HG03039 (cell line): Measurements from ENCODE around the gene MTFR1L.

ENCODE experiments used
- ATAC-seq: cut with Tn5 transposase; IDR thresholded peaks from one replicate; pipeline ENCODE4 v1.9.1; 2021; ENCODE audit warnings: mild to moderate bottlenecking, moderate library complexity; ENCODE audit not compliant: unreplicated experiment

Gene MTFR1L

DNA sequence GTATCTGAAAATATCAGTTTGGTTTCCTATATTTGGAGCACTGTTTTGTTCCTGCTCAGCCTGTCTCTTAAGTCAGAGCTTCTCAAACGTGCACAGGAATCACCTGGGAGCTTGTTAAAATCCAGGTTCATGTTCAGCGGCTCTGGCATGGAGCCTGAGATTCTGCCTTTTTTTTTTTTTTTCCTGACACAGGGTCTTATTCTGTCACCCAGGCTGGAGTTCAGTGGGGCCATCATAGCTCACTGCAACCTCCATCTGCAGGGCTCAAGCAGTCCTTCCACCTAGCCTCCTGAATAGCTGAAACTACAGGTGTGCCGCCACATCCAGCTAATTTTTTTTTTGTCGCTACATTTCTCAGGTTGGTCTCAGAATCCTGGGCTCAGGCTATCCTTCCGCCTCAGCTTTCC lies 32.0 kb upstream of the MTFR1L start:
- ATAC-seq = no peak

DNA sequence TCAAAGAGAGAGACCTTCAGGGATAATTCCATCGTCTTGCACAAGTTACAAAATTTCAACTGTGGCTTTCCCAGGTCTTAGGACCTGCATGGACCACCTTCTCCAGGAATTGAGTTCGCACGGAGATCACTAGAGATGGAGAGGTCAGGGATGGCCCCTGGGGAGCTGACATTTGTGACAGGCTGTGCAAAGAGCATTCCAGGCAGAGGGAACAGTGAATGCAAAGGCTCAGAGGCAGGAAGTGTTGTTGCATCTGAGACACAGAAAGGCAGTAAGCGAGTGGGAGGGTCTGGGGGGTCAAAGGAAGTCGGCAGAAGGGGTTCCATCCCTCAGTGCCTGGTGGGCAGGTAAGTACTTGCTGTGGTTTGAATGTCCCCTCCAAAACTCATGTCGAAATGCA lies 29.3 kb upstream of the MTFR1L start:
- ATAC-seq = no peak

DNA sequence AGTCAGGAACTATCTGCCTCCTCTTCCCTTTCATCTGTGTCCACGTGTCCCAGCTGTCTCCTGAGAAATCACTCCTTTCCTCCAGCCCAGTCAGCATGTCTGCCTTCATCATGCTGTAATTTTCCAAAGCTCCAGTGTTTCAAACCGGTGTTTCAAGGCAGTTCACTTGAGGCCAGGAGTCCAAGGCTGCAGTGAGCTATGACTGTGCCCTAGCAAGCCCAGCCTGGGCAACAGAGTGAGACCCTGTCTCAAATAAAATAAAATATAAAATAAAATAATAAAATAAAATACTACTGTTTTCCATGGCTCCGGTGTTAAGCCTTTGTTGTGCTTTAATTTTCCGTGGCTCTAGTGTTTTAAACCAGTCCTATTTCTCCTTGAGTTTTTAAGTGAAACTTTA lies 27.6 kb upstream of the MTFR1L start:
- ATAC-seq = no peak

DNA sequence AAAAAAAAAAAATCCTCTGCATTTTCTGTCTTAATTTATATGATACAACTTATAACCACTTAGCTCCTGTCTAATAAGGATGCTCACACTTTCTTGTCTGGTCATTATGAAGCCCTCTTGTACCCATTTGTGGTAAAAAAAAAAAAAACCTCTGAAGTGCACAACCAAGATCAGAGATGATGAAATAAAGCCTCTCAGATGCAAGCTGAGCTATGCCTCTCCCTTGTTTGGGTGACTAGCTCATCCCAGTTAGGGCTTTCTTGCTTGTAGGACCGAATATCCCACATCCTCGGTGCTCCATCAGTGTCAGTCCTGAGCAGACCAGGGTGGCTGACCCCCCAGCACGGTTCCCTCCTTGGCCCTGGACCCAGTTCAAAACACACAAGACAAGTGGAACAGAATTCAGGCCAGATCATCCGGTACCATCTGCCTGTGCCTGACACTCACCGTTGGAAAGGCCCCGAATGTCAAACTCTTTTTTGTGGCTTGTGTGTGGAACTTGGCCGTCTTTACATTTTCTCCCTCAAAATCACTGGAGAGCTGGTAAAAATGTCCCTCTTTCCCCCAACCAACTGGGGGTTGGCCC lies 26.1 kb upstream of the MTFR1L start:
- ATAC-seq = no peak

DNA sequence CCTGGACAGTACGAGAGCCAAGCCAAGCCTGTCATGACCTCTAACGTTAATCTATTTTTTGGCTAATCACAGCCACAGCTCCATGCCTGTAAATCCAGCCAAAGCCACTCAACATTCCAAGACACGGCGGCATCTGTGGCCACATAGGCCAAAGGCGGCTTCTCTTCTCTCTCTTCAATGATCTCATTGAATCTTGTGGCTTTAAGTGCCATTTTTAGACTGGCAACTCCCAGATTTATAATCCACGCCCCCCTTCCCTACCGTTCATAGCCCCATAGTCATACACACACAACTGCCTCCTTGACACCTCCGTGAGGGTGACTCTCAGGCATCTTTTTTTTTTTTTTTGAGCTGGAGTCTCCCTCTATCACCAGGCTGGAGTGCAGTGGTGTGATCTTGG lies 25.4 kb upstream of the MTFR1L start:
- ATAC-seq = no peak

DNA sequence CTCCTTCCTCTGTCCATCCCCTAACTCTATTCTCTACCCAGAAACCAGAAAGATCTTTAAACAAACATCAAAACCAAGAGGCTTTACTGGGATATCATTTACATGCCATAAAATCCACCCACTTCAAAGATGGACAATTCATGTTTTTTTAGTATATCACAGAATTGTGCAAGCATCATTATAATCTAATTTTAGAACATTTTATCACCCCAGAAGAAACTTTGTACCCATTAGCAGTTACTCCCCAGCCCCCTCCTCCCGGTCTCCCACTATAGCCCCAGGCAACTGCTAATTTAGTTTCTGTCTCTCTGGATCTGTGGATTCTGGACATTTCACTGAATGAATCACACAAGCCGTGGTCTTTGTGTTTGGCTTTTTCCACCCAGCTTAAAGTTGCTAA lies 24.5 kb upstream of the MTFR1L start:
- ATAC-seq = no peak

DNA sequence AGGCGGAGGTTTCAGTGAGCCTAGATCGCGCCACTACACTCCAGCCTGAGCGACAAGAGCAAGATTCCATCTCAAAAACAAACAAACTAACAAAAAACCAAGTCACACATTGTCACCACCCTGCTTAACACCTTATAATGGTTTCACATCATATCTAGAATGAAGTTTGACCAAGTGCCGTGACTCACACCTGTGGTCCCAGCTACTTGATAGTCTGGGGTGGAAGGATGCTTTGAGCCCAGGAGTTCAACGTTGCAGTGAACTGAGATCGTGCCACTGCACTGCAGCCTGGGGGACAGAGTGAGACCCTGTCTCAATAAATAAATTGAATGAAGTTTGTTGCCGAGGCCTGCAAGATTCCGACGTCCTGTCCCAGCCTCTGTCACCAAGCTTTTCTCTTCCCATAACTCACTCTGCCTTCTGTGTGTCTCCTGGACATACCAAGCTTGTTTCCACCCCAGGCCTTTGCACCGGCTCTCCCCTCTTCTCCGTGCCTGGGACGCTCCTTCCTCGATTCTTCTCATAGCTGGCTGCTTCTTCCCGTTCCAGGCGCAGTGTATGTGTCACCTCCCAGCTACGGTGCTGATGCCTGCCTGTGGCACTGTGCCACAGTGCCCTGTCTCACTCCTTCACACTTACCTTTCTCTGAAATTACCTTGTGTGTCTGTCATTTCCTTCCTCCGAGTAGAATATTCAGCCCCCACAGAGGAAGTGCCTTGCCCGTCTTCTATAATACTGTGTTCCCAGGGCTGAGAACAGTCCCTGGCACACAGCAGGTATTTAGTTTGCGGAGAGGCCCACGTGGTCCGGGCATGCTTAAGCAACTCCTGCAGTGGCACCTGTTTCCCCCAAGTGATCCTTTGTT lies 23.6 kb upstream of the MTFR1L start:
- ATAC-seq = no peak

DNA sequence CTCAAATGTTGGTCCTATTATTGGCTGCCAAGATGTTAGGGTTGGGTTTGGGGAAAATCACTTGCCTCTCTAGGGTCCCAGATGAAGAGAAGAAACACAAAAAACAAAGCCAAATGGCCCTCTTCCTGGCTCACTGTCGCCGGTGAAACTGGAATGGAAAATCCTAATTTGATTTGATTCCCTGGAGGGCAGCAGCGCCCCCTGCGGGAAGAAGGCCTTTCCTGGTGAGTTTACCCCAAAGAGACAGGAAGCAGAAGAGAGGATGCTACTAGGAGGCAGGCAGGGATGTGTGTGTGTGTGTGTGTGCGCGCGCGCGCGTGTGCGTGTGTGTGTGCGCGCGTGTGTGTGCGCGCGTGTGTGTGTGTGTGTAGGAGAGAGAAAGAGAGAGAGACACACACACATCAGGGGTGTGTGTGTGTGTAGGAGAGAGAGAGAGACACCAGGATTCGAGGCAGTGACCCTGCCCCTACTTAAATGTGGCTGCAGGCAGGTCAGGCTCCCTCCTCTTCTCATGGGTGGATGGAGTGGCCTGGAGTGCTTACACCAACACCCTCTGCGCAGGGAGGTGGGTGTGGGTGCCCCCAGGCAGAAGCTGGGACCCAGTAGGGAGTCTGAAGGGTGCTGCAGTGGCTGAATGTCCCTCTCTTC lies 22.8 kb upstream of the MTFR1L start:
- ATAC-seq = no peak

DNA sequence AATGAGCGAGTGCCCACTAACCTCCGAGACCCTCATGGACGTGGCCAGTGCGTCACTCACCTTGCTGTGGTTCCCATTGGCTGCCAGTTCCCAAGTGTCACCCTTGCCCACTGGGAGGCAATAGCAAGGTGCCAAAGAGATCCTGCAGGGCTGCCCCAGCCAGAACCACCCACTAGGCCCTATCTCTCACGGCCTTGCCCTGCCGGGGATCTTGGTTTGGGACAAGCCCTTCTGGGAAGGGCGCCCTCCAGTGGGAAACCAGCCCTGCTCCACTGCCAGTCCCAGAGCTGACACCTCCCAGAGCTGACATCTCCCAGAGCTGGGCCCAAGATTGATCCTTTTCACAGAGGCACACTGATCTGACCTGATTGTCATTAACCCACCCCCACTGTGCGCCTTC lies 21.8 kb upstream of the MTFR1L start:
- ATAC-seq = no peak

DNA sequence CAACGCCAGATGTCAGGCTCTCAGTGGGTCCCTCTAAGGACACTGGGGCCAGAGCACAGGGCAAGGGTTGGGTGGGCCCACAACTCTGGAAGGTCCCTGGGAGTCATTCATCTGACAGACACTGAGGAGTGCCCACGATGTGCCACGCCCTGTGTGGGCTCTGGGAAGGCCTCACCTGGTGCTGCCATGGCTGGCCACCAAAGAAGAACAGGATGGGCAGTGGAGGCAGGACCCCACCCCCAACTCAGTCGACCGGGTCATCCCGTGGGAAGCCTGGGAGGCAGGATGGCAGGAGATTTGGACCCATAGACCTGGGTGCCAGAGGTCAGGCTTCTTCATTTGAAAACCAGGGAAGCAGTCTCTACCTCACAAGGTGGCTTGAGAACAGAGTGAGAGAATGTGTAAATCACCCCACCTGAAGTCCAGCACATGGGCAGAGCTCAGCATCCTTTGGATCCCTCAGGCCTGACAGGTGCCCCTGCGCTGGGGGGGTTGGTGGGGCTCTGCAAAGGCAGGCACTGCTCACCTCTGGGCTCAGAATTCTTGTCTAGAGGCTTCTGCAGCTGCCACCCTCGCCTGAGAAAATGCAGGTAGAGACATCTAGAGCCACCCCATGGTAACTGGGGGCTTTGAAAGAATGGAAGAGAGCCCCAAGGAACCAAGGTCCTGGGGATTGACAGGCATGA lies 20.9 kb upstream of the MTFR1L start:
- no peak for ATAC-seq

DNA sequence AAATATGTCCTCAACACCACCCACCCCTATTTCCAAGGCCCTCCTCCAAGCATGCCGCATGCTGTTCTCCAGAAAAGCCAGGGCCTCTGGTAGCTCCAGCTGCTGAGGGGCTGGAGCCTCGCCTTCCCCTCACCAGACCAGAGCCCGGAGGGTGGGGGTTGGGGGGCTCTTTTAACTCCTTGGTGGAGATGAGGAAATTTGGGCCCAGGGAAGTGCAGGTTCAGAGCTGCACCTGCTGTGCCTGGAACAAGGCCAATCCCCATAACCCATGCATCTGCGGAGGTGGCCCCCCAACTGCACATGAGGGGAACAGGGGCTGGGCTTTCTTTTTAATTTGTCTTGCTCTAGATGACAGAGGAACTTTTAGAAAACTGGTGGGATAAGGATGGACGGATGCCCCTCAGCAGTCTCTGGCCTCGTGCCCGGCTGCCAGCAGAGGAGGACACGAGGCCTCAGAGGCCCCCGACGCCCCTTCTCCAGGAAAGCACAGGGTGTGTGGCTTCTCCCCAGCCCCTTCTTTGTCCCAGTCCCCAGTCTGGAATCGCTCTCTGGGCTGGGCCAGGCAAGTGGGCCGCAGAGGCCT lies 20.3 kb upstream of the MTFR1L start:
- ATAC-seq = no peak

DNA sequence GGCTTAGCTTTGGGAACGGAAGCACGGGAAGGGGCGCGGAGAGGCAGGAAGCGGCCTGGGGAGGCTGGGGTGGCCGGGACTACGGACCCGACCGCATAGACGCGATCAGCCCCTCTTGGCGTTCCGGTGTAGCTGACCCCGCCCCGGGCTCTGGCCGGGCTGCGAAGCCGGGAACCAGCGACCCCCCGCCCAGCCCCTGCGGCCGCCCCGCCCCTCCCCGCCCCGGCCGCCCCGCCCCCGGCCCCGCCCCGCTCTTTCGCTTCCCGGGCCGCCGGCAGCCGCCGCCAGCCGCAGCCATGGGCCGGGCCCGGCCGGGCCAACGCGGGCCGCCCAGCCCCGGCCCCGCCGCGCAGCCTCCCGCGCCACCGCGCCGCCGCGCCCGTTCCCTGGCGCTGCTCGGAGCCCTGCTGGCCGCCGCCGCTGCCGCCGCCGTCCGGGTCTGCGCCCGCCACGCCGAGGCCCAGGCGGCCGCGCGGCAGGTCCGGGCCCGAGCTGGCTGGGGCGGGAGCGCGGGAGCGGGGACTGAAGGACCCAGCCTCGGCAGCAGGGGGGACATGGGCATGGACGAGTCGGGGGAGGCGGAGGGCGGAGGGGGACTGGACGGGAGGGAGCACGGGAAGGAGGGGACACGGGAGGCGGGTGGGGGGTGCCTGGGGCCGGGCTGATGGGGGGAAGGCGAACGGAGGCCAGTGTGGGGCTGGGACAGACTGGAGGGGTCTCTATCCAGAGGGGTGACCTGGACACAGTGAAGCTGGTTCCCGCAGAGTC lies 19.6 kb upstream of the MTFR1L start, which contains the start of gene SELENON:
SELENON (plus strand) TSS at position 259 of the 768 bp plus-strand sequence; CDS start at position 297, 38 bp downstream.
- no peak for ATAC-seq

DNA sequence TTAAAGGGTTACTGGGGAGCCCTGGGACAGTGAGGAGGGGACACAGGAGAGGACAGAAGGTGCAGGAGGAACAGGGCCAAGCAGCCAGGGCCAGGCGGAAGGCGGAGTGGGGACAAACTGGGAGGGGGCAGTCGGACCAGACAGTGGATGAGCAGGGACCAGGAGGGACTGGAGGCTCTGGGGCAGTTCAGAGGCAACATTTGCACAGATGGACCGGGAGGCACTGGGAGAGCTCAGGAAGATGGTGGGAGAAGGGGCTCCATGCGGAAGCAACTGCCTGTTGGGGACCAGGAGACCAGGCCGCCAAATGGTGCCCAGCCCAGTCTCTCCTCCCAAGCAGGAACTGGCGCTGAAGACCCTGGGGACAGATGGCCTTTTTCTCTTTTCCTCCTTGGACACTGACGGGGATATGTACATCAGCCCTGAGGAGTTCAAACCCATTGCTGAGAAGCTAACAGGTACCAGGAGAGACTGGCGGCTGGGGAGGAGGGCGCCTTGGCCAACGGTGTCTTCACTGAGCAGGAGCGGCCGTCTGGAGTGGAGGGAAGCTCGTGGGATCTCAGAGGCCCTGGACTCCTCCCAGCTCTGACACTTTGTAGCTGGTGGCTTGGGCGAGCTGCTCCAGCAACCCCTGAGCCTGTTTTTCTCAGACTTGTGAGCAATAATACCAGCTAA lies 18.9 kb upstream of the MTFR1L start:
- no peak for ATAC-seq

DNA sequence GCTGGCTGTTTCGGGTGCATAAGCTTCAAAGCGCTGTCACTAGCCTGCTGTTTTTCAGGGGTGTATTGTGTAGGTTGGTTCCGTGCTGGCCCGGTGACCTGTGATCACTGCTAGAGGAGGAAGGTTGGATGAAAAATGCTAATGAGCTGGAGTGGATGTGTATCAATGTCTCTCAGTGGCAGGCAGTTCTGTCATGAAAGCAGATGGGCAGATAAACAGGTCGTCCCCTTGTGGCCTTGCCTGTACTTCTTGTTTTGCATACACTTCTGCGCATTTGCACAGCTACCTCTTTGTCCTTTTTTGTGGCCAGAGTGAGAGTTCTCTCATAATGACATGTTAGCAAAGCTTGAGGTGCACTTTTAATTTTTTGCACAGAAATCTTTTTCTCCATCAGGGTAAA lies 16.8 kb upstream of the MTFR1L start:
- ATAC-seq = no peak

DNA sequence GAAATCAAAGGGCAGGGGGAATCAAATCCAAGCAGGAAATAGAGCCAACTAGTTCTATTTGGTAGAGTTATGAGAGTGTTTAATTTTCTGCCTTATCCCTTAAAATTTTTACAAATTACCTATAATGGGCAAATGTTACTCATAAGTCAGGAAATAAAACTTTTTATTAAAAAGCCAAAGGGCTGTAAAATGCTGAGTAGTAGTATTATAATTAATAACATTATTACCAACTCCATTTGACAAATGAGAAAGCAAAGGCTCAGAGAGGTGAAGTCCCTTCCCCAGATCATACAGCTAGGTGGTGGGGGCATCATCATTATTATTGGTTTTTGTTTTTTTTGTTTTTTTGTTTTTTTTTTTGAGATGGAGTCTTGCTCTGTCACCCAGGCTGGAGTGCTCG lies 16.4 kb upstream of the MTFR1L start:
- ATAC-seq = no peak

DNA sequence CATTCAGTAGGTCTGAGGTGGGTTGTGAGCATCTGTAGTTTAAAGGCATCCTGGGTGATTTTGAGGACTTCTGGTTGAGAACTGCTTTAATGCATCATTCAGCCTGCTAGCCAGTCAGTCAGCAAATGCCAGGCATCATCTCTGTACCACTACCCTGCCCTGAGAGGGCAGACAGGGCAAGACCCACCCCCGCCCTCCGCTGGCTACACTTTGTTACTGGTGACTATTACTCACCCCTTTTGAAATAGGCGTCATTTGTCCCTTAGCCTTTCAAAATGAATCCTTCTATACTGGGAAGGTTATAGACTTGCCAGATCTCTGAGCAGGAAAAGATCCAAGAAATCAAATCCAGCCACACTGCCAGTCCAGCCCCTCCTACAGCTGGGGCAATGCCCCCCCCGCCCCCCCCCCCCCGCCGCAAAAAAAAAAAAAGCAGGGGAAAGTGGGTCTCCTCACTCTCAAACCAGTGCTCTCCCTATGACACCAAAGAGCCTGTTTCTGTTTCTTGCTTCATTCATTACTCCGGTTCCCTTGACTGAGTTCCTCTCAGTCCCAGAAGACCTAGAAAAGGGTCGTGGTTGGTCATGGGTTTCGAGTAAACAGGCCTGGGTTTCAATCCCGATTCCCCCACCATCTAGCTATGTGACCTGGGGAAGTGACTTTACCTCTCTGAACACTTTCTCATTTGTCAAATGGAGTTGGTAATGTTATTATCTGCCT lies 15.3 kb upstream of the MTFR1L start:
- no peak for ATAC-seq

DNA sequence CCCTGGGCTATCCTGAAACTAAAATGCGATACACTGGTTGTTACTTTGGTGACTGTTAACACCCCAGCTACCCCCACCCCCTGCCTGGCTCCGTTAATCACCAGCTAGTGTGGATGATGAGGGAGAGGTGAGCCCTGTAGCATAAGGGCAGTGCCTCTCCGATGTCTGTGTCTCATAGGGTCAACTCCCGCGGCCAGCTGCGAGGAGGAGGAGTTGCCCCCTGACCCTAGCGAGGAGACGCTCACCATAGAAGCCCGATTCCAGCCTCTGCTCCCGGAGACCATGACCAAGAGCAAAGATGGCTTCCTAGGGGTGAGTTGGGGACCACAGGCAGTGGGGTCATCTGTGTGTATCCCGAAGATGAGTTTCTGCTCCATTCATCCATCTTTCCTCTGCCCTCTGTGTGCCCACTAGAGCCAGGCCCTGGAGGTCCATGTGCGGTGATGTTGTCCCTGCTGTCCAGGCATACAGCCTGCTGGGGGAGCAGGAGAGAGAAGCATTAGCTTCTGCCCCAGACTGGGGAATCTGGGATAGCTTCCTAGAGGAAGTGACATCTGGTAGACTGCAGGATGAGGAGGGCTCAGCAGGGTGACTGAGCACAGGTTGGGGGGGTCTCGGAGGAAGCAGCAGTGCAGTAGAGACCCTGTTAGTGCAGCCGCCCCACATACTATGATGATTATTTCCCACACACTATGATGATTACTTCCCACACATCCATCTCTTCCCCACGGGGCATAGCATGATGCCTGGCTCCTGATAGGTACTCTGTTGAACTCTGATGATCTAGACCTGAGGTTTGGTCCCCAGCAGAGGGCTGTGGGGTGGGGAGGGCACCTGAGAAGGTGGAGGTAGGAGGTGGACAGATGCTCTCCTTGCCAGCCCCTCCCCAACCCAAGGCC lies 14.5 kb upstream of the MTFR1L start:
- ATAC-seq = no peak

DNA sequence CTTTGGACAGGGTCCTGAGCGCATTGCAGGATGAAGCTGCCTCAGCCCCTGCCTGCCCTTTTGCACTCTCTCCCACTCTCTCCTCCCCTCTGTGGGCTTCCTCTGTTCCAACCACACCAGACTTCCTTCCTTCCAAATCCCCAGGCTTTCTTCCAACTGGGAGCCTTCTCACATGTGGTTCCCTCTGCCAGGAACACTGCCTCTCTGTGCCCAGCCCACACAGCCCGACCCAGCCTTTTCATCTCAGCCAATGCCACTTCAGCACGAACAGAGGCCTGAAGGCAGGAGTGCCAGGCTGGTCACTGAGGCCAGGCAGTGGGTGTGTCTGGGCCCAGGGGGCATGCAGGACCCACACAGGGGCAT lies 13.9 kb upstream of the MTFR1L start:
- ATAC-seq = no peak
